CD14-positive monocyte (primary cell): ENCODE measurements around the gene COQ2. TPM values are rescaled to one million over a fixed set of nuclear protein-coding genes. Genes with fewer than 3 reads are reported as not detected.
"Not testable (repeated sequence)": the region's sequence is repeated elsewhere in the genome, so short reads cannot be mapped to it uniquely, and the experiment has no call there.

Experiments
- DNase-seq, 3 donors: peaks; one replicate each; pipeline ENCODE4 v3.0.0-alpha.2; 2011 to 2022
- H2AFZ ChIP-seq: 2 replicates; pipeline ENCODE4 v1.6.0; 2012; ENCODE audit warnings: mild to moderate bottlenecking, low read depth, low read length, inconsistent platforms; ENCODE audit not compliant: insufficient read depth, poor library complexity, severe bottlenecking
- H3K27ac ChIP-seq, 2 donors: 1 replicate in 1 of 2; 2 replicates in 1 of 2; pipeline ENCODE4 v1.5.1; 2012 to 2013; ENCODE audit warnings: low read length in 2 of 2, control low read depth in 1 of 2, inconsistent platforms in 1 of 2, low read depth in 1 of 2, mild to moderate bottlenecking in 1 of 2
- H3K27me3 ChIP-seq, 2 donors: one replicate each; pipeline versions ENCODE4 v1.6.0 to v1.6.1; 2011 to 2013; ENCODE audit warnings: low read length in 2 of 2; ENCODE audit not compliant: control insufficient read depth in 2 of 2, insufficient read depth in 2 of 2
- H3K36me3 ChIP-seq, 2 donors: replicated peaks in 1 of 2; 1 replicate in 1 of 2; 2 replicates in 1 of 2; pipeline versions ENCODE4 v1.5.1 to v1.6.1; 2012 to 2013; ENCODE audit warnings: low read length in 2 of 2, control low read depth in 1 of 2, inconsistent platforms in 1 of 2, mild to moderate bottlenecking in 1 of 2; ENCODE audit not compliant: insufficient read depth in 2 of 2, control insufficient read depth in 1 of 2
- H3K4me1 ChIP-seq, 2 donors: 1 replicate in 1 of 2; 2 replicates in 1 of 2; pipeline versions ENCODE4 v1.5.1 to v1.6.1; 2012 to 2013; ENCODE audit warnings: low read length in 2 of 2, control low read depth in 1 of 2, inconsistent platforms in 1 of 2, mild to moderate bottlenecking in 1 of 2, moderate library complexity in 1 of 2; ENCODE audit not compliant: insufficient read depth in 2 of 2, control insufficient read depth in 1 of 2
- H3K4me2 ChIP-seq: replicated peaks from 2 replicates; pipeline ENCODE3; 2012; ENCODE audit warnings: low read length, moderate library complexity, mild to moderate bottlenecking; ENCODE audit not compliant: poor library complexity, severe bottlenecking; ENCODE audit errors: extremely low read depth
- H3K4me3 ChIP-seq, 3 experiments: fragments of 200-600 bp in 1 of 3; sonication (generic) in 1 of 3; replicated peaks in 1 of 3; 1 replicate in 2 of 3; 2 replicates in 1 of 3; pipeline ENCODE4 v1.5.1; 2011 to 2013; ENCODE audit warnings: low read length in 3 of 3, mild to moderate bottlenecking in 3 of 3, control low read depth in 2 of 3, low read depth in 2 of 3, inconsistent platforms in 1 of 3, moderate library complexity in 1 of 3
- H3K79me2 ChIP-seq: 2 replicates; pipeline ENCODE4 v1.6.0; 2012; ENCODE audit warnings: mild to moderate bottlenecking, control low read depth, inconsistent platforms, low read length, moderate library complexity; ENCODE audit not compliant: insufficient read depth
- H3K9ac ChIP-seq: 2 replicates; pipeline ENCODE4 v1.6.0; 2017; ENCODE audit warnings: low read length, mild to moderate bottlenecking; ENCODE audit not compliant: insufficient read depth, poor library complexity, severe bottlenecking
- H3K9me3 ChIP-seq, 2 donors: replicated peaks in 1 of 2; 1 replicate in 1 of 2; 2 replicates in 1 of 2; pipeline versions ENCODE4 v1.5.1 to v1.6.1; 2012 to 2013; ENCODE audit warnings: low read length in 2 of 2, control low read depth in 1 of 2; ENCODE audit not compliant: control insufficient read depth in 1 of 2, insufficient read depth in 1 of 2
- H4K20me1 ChIP-seq: 2 replicates; pipeline ENCODE4 v1.6.0; 2012; ENCODE audit warnings: mild to moderate bottlenecking, low read length, control low read depth, moderate library complexity; ENCODE audit not compliant: insufficient read depth
- H3K27ac Mint-ChIP-seq, 7 donors: one replicate each; pipeline ENCODE4 v1.8.0; 2020; ENCODE audit warnings: mild to moderate bottlenecking in 7 of 7, mixed read lengths in 7 of 7, moderate library complexity in 6 of 7, inconsistent platforms in 2 of 7
- H3K27me3 Mint-ChIP-seq, 3 donors: one replicate each; pipeline ENCODE4 v1.8.0; 2021 to 2022; ENCODE audit warnings: low read depth in 3 of 3, mild to moderate bottlenecking in 3 of 3, mixed read lengths in 3 of 3, moderate library complexity in 3 of 3, inconsistent platforms in 1 of 3
- H3K36me3 Mint-ChIP-seq, 2 donors: one replicate each; pipeline ENCODE4 v1.8.0; 2020; ENCODE audit warnings: mixed read lengths in 2 of 2, inconsistent platforms in 1 of 2, mild to moderate bottlenecking in 1 of 2
- H3K4me1 Mint-ChIP-seq: one replicate; pipeline ENCODE4 v1.8.0; 2020; ENCODE audit warnings: mild to moderate bottlenecking, mixed read lengths
- H3K4me3 Mint-ChIP-seq, 2 donors: one replicate each; pipeline ENCODE4 v1.8.0; 2020; ENCODE audit warnings: mild to moderate bottlenecking in 2 of 2, mixed read lengths in 2 of 2, moderate library complexity in 1 of 2
- H3K9me3 Mint-ChIP-seq, 7 donors: one replicate each; pipeline ENCODE4 v1.8.0; 2020 to 2022; ENCODE audit warnings: mixed read lengths in 7 of 7, mild to moderate bottlenecking in 6 of 7, moderate library complexity in 6 of 7, inconsistent platforms in 2 of 7
- CTCF ChIP-seq: fragments of 200-600 bp; IDR thresholded peaks from one replicate; pipeline ENCODE4 v1.8.0; 2022; ENCODE audit warnings: antibody characterized with exemption, mild to moderate bottlenecking
- WGBS: methylation state at CpG from one replicate; pipeline ENCODE4 v1.1.5; 2013; ENCODE audit warnings: missing lambda C conversion rate; ENCODE audit not compliant: insufficient coverage; 5-methylcytosine and 5-hydroxymethylcytosine counted together
- intact Hi-C, 2 donors: fragments of 100-400 bp; cut with micrococcal nuclease; formaldehyde crosslinking; loops; one replicate each; pipeline versions ENCODE4 v1.15.0 to v1.15.1; 2023
- polyA plus RNA-seq, 3 donors: library from polyadenylated mRNA; depleted of rRNA in 1 of 3; unstranded in 2 of 3; stranded (reverse) in 1 of 3; fragments of 300-500 nt in 2 of 3; fragments of >200 nt in 1 of 3; fragmentation: Illumina TruSeq in 2 of 3; gene quantifications; 1 replicate in 2 of 3; 2 replicates in 1 of 3; pipeline ENCODE4 v1.2.3, GENCODE V29; 2012 to 2021

Gene COQ2
- polyA plus RNA-seq, 3 donors, result 14.7 to 48.6 (median 40.7) TPM

- Histone ChIP-seq H4K20me1 (no peaks in the 10 kb centered on the region), H2AFZ (no peak overlapping the region), H3K4me2 (no peak overlapping the region), H3K36me3 (peaks cover 34 to 57% of the 10 kb centered on the region in 2 donors), H3K4me3 (no peak overlapping the region), H3K4me1 (peaks cover 3 to 8% of the 10 kb centered on the region in 2 donors), H3K9me3 (peaks cover 0 to 3% of the 10 kb centered on the region in 2 donors), H3K79me2 (no peaks in the 10 kb centered on the region), H3K9ac (no peak overlapping the region), H3K27ac (no peak overlapping the region), H3K27me3 (no peaks in the 10 kb centered on the region)
- Mint-ChIP-seq H3K36me3 (peaks cover 40 to 62% of the 10 kb centered on the region in 2 donors), H3K9me3 (peaks cover 8 to 12% (median 10%) of the 10 kb centered on the region in 7 donors), H3K4me3 (no peak overlapping the region), H3K27ac (peak overlapping the region in 2 of 7 donors; percentile 25 to 46), H3K27me3 (no peaks in the 10 kb centered on the region), H3K4me1 (peaks cover 18% of the 10 kb centered on the region)
- intact Hi-C loops, result no loop called here
- TF ChIP-seq CTCF, result no peak
- WGBS, result no CpG with 5 or more reads among the region's 8 CpGs
- no peak for DNase-seq
Observed at GRCh38 chr4:83293305-83294046, 8.9 kb upstream of the COQ2 start.

- H3K9me3 Mint-ChIP-seq, result peaks cover 8 to 12% (median 10%) of the 10 kb centered on the region in 7 donors
- H3K4me3 Mint-ChIP-seq, H3K4me3 ChIP-seq, H3K27me3 Mint-ChIP-seq, H2AFZ ChIP-seq, DNase-seq, H4K20me1 ChIP-seq, H3K9ac ChIP-seq, H3K79me2 ChIP-seq, H3K27me3 ChIP-seq, H3K4me2 ChIP-seq, intact Hi-C loops, H3K27ac Mint-ChIP-seq, H3K27ac ChIP-seq, H3K9me3 ChIP-seq: not testable (repeated sequence)
- Histone ChIP-seq H3K36me3 (peaks cover 16 to 26% of the 10 kb centered on the region in 2 donors), H3K4me1 (peaks cover 11 to 13% of the 10 kb centered on the region in 2 donors)
- no CpG with 5 or more reads among the region's 3 CpGs for WGBS
- peaks cover 25 to 40% of the 10 kb centered on the region in 2 donors for H3K36me3 Mint-ChIP-seq
- H3K4me1 Mint-ChIP-seq, result peaks cover 18% of the 10 kb centered on the region
Observed at GRCh38 chr4:83290059-83290774, 5.6 kb upstream of the COQ2 start.

- not testable (repeated sequence) for H3K9ac ChIP-seq, H2AFZ ChIP-seq, H3K27ac ChIP-seq, H3K27me3 Mint-ChIP-seq, H3K4me3 Mint-ChIP-seq, H3K36me3 ChIP-seq, H3K27me3 ChIP-seq, H3K4me2 ChIP-seq, H3K79me2 ChIP-seq, H3K27ac Mint-ChIP-seq, H3K9me3 ChIP-seq, H4K20me1 ChIP-seq, H3K4me3 ChIP-seq, DNase-seq
- no CpG with 5 or more reads among the region's 1 CpG for WGBS
- peaks cover 8 to 11% (median 10%) of the 10 kb centered on the region in 7 donors for H3K9me3 Mint-ChIP-seq
- H3K4me1 ChIP-seq, result peaks cover 20% of the 10 kb centered on the region in 2 donors
- H3K4me1 Mint-ChIP-seq, result peaks cover 29% of the 10 kb centered on the region
- H3K36me3 Mint-ChIP-seq, result peaks cover 16 to 23% of the 10 kb centered on the region in 2 donors
- intact Hi-C loops, result loop anchor here (5.0 to 10.0 kb wide), 4 partner anchors 39 to 424 kb away; partner anchors contain the start of genes HELQ (in 1 of the 2), HPSE (in 1 of the 2) and MRPS18C (in 1 of the 2)
Observed at GRCh38 chr4:83288381-83288780, 3.8 kb upstream of the COQ2 start.
